Fibroblast of skin of back (primary cell): ENCODE results near the gene DAND5.
"Not testable (repeated sequence)": the region's sequence is repeated elsewhere in the genome, so short reads cannot be mapped to it uniquely, and the experiment has no call there.

Source experiments
- DNase-seq: peaks from one replicate; pipeline ENCODE4 v3.0.0-alpha.2; 2013

DAND5 gene

DNA sequence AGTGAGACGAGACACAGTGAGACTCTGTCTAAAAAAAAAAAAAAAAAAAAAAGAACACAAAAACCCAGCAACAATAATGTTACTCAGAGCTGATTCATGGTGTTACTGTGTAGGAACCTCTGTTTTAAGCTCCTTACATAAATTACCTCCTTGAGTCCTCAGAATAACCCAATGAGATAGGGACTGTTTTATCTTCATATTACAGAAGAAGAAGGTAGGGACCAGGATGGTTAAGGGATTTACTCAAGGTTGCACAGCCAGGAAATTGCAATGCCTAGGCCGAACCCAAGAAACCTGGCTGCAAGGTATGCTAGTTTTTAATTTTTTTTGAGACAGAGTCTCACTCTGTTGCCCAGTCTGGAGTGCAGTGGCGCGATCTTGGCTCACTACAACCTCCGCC lies 1.5 kb upstream of the DAND5 start:
- DNase-seq: no peak

DNA sequence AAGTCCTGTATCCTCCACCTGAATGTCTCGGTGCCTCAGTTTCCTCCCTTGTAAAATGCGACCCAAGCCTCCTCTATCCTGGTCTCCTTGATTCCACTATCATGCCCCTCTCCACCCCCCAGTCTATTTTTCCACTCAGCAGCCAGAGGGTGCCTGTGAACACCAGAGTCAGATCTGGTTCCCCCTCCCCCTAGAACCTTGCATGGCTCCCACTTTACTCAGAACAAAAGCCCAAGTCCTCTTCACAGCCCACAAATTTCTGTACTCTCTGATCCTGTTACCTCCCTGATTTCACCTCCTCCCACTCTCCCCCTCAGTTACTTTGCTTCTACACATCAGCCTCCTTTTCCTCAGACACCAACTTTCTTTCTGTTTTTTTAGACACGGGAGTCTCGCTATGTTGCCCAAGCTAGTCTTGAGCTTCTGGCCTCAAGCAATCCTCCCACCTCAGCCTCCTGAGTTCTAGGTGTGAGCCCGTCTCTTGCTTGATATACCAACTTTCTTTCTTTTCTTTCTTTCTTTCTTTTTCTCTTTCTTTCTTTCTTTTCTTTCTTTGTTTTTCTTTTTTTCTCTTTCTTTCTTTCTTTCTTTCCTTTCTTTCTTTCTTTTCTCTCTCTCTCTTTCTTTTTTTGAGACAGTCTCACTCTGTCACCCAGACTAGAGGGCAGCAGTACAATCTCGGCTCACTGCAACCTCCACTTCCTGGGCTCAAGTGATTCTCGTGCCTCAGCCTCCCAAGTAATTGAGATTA lies 869 bp downstream of the DAND5 start:
- no peak for DNase-seq

DNA sequence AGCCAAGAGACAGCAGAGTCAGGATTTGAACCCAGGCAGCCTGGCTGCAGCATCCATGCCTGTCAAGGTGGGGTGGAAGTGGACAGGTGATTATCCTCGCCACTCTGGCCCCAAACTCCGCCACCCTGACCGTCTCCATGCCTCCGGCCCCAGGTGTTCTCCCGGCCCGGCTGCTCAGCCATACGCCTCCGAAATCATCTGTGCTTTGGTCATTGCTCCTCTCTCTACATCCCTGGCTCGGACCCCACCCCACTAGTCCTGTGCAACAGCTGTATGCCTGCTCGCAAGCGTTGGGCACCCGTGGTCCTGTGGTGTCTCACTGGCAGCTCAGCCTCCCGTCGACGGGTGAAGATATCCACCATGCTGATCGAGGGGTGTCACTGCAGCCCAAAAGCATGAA lies 3.9 kb downstream of the DAND5 start:
- no peak for DNase-seq

DNA sequence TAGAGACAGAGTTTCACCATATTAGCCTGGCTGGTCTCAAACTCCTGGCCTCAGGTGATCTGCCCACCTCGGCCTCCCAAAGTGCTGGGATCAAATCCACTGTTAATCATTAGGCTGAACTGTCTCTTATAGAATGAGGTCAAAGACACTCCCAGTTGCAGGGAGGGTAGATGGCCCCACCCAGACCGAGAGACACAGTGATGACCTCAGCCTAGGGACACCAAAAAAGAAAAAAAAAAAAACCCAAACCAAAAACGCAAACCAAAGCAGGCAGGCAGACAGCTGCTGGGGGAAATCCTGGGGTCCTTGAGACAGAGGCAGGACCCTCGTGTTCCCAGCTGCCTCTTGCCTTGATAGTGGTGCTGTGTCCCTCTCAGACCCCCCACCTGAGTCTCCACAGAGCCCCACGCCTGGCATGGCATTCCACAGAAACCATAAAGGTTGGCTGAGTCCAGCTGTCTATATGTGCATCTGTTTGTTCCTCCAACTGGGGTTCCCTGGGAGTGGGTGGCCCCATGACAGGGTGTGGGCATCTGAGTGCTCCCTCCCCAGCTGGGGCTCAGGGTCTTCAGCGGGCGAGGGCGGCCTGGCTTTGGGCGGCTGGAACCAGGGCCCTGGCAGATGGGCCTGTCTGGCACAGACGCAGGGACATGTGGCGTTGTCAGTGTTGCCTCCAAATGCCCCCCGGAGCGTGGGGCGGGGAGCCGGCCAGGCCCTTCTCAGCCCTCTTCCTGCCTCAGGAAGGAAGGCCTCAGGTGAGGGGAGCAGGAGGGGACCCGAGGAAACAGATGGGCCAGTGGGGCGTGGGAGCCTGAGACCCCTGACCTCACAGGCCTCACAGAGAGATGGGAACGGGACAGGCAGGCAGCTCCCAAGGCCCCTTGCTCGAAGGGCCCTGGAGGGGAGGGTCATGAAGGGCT lies 5.2 kb downstream of the DAND5 start:
- DNase-seq: no peak

DNA sequence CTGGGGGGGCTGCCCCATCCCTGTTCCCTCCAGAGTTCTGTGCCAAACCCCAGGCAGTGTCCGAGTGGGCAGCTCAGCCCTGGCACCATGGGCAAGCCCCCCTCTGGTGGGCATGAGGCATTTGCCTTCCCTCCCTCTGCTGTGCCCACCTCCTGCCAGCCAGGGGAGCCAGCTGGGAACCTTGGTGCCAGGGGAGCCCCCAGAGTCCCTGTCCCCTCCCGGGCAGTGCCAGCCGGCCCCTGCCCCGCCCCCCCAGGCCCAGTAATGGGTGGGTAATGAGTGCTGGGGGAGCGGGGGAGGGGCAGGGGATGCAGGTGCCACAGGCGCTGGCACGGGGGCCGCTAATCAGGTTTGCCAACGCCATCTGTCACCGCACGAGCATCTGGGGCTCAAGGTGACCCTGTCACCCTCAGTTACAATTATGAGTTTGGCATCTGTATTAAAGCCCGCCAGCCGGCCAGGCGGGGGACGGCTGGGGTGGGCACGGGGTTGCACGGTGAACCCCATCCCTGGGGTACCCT lies 5.9 kb downstream of the DAND5 start:
- no peak for DNase-seq

DNA sequence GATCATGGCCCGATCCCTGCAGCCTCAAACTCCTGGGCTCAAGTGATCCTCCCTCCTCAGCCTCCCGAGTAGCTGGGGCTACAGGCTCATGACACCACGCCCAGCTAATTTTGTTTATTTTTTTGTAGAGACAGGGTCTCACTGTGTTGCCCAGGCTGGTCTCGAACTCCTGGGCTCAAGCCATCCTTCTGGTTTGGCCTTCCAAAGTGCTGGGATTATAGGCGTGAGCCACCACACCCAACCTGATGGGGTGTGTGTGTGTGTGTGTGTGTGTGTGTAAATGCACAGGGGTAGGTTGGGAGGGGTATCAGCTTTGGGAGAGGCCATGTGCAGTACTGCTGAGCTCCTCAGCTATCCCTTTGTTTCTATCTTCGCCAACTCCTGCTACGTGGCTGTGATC lies 6.7 kb downstream of the DAND5 start:
- not testable (repeated sequence) for DNase-seq

DNA sequence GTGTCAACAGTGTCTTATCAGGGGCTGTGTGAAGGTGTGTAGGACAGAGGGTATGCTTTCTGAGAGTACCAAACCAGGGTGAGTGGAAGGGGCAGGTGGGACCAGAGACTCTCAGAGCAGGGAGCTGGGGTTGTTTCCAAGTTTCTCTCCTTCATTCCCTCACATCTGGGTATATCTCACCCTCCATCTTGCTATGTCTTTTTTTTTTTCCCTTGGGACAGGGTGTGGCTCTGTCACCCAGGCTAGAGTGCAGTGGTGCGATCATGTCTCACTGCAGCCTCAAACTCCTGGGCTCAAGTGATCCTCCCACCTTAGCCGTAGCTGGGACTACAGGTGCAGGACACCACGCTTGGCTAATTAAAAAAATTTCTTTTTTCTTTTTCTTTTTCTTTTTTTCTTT lies 10.6 kb downstream of the DAND5 start:
- no peak for DNase-seq

DNA sequence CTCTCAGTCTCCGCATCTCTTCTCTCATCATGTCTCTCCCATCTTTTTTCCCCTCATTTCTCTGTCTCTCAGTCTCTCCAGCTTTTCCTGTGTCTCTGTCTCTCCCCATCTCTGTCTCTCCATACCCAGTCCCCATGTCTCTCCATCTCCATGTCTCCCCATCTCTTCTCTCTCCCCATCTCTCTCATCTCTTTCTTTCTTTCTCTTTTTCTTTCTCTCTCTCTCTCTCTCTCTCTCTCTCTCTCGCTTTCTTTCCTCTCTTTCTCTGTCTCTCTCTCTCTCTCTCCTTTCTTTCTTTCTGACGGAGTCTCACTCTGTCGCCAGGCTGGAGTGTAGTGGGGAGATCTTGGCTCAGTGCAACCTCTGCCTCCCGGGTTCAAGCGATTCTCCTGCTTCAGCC lies 13.3 kb downstream of the DAND5 start:
- no peak for DNase-seq

DNA sequence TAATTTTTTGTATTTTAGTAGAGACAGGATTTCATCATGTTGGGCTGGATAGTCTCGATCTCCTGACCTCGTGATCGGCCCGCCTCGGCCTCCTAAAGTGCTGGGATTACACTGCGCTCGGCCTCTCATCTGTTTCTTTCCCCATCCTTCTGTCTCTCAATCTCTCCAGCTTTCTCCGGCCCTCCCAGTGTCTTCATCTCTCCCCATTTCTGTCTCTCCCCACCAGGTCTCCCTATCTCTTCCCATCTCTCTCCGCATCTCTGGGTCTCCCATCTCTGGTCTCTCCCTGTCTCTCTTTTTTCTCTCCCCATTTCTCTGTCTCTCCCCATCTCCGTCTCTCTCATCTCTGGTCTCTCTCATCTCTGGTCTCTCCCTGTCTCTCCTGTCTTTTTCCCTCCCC lies 13.7 kb downstream of the DAND5 start:
- no peak for DNase-seq

DNA sequence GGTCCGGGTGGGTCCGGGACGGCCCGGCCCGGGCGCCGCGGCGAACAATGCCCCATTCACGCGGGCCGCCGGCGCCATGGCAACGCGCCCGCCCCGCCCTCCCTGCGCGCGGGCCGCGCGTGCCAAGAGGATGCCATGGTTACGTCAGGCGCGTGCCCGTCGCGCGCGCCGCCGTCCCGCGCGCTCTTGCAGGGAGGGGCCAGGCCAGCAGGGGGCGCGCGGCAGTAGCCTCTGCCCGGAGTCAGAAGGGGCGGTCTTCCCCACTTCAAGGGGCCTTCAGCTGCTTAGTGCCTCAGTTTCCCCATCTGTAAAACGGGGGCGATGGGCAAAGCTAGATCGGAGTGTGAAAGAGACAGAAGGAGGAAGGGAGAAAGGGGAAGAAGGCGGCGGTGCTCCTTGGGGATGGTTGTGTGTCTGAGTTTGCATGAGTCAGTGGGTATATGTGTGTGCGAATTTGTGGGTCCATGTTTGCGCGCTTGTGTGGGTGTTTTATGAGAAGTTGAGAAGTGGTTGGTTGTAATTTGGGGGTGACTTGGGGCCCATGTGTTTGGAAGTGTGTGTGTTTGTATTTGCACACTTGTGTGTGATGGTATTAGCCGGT lies 14.3 kb downstream of the DAND5 start:
- DNase-seq: peak; percentile 74

DNA sequence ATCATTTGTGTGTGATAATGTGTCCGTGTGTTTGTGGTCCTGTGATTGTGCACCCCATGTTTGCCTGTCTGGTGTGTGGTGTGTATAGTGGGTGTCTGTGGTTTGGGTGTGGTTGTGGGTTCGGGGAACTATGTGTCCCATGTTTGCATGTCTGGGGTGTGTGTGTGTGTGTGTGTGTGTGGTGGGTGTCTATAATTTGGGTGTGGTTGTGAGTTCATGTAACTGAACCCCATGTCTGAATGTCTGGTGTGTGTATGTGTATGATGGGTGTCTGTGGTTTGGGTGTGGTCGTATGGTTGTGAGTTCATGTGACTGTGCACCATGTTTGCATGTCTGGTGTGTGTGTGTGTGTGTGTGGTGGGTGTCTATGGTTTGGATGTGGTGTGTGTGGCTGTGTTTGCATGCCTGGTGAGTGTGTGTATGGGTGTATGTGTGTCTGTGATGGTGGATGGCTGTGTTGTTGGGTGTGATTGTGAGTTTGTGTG lies 14.8 kb downstream of the DAND5 start:
- DNase-seq: no peak

DNA sequence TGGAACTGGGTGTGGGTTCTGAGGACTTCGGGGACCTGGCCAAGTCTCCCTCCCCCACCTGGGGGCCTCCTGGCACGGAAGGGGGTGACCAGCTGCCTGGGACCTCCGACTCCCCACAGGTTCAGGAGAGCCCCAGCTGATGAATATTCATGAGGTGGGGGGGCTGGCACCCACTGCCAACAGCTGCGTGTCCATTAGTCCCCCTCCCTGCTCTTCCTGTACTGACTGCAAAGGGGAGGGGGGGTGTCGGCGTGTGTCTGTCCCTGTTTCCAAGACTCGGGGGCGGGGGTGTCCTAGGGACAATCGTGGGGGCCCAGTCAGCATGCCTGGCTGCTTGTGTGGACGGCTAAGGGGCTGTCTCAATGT lies 15.3 kb downstream of the DAND5 start:
- no peak for DNase-seq

DNA sequence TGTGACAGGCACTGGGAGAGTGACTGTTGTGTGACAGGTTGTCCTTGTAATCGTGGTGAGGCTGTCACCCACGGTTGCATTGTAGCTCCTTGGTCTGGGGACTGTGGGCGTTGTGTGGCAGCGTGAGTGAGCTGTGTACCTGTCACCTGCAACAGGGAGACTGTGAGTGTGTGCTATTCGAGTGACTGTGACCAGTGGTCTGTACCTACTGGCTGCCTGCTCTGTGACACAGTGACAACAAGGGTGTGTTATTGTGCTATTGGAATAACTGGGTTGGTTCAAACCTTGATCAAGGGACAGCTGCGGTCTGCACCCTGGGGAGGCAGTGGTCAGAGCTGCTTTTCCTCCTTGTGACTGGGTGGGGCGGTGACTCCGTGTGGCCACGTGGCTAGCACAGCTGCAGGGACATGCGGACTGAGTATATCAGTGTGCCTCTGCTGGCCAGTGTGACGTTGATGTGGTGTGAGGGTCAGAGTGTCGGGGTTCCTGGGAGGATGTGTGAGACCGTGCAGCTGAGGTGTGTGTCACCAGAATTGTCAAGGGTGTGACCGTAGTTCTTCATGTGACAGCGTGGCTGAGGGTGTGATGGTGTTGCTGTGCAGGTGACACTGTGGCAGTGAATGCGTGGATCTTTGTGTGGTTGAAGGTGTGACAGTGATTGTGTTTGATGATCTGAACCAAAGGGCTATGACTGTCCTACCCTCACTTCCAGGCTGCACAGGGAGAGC lies 15.8 kb downstream of the DAND5 start:
- DNase-seq: peak; percentile 56

DNA sequence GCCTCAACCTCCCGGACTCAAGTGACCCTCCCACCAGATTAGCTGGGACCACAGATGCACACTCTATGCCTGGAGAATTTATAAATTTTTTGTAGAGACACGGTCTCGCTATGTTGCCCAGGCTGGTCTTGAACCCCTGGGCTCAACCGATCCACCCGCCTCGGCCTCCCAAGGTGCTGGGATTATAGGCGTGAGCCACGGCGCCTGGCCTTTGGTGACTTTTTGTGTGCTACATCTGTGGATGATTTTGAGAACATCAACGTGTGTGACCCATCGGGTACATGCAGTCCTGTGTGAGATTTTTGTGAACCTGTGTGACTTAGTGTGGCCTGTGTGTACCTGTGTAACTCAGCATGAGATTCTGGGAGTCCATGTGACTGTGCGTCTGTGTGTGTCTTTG lies 17.4 kb downstream of the DAND5 start:
- DNase-seq: no peak

DNA sequence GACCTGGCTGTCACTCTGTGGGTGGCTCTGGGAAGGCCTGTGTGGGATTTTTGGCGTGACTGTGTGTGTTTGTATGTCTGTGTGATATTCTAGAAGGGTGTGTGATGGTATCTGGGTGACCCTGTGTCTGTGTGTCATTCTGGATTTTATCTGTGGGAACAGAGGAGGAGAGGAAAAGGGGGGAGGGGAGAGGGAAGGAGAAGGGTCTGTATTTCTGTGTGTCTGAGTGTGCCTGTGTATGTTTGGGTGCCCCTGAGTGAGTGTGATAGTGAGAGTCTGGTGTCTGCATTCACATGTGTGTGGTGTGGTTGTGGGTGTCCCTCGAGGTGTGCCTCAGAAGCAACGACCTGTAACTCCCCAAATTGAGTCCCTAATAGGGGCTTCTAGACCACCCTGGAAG lies 17.8 kb downstream of the DAND5 start:
- DNase-seq: no peak

DNA sequence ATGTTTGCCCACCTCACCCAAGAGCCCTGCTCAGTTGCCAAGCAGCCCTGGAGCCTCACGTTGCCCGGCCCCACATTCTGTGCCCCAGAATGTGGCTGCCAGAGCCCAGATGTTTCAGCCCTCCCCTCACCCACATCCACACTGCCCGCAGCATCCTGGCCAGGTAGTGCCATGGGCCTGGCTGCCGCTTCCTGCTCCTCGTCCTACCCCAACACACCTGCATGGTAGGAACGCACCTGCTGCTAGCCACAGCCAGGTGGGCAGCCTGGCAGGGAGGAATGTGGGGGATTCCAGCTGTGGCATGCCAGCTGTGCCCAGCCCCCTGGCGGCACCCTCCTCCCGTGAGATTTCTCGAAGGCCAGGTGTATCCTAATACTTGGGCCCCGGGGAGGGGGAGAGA lies 18.4 kb downstream of the DAND5 start:
- DNase-seq: no peak

DNA sequence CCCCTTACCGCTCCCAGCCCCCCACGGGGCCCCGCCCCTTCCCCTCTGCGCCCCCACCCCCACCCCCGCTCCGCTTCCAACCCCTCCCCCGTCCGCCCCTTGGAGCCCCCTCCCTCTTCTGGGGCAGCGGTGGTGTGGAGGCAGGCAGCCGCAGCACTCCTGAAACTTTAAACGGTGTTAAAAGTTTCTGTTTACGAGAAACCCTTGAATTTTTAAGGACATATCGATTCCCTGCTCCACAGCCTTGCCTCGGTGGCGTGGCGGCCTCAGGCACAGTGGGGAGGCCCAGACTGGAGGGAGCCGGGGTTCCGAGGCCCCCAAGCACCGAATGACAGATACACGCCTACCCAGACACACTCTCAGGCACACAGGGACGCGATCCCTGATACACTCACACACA lies 21.1 kb downstream of the DAND5 start:
- no peak for DNase-seq

DNA sequence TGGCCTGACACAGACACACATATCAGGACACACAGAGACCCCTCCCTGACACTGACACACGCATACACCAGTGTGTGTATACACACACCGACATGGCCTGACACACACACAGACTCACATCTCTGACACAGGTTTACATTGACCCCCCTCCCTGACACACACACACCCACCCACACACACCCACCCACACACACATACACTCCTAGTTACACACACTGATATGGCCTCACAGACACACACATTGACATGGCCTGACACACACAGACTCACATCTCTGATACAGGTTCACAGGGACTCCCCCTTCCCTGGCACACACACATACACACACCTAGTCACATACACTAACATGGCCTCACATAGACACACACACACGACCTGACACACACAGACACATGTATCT lies 21.5 kb downstream of the DAND5 start:
- no peak for DNase-seq

DNA sequence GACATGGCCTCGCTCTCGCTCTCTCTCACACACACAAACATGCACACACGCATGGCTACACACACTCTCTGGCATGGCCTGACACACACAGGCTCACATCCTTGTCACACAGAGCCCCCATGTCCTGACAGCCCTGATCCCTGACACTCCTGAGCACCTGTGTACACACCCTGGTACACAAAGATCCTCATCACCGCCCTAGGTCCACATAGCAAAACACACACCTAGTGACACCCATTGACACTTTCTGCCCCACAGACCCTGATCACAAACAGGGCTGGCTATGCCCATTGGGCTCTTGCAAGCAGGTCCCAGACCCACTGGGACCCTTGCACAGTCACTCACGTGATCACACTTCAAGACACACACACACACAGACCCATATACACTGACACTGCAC lies 21.9 kb downstream of the DAND5 start:
- DNase-seq: no peak

DNA sequence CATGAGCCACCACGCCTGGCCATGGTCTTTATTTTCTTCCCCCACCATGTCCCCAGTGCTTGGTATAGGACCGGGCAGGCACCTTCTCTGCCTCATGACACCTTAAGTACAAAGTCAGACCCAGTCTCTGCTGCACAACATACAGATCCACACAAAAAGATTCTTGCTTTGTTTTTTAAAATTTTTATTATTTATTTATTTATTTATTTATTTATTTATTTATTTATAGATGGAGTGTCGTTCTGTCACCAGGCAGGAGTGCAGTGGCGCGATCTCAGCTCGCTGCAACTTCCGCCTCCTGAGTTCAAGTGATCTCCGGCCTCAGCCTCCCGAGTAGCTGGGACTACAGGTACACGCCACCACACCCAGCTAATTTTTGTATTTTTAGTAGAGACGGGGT lies 23.4 kb downstream of the DAND5 start:
- DNase-seq: no peak

DNA sequence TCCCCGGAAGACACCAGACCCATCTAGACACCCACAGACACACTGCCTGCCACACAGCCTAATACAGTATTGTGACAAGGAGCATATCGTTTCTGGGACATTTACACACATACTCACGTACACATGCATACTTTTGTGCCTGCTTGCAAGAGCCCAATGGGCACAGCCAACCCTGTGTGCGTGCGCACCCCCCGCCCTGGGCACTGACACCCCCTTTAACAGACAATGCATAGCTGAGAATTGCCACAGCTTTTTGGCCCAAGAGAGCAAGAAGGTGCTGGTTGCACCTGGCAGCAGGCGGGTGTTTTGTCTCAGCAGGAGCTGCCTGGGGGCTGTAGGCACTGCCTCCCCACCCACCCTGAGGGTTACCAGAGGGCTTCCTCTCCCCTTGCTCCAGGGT lies 24.2 kb downstream of the DAND5 start:
- no peak for DNase-seq
